Measurements from ENCODE around the gene CEP164.
A peak's percentile ranks its signal among the peaks of the same experiment; 100 is the strongest.

Gene CEP164

DNA sequence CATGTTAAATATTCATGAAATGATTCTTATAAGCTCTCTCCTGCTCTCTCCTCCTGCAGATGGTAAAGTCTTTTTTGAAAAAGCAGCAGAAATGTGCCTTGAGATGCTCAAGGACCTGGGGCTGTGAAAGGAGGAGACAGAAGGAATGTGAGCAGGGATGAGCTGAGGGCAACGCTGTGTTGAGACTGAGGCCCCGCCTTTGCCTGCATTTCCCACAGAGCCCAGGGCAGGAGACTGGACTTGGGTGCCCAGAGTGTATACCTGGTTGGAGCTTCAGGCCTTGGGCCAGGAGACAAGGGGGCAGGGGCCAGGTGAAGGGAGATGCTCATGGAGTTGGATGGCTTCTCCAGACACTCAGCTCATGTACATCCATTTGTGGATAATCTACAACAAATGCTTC lies 39.2 kb downstream of the CEP164 start:
- DNase-seq: no peak

DNA sequence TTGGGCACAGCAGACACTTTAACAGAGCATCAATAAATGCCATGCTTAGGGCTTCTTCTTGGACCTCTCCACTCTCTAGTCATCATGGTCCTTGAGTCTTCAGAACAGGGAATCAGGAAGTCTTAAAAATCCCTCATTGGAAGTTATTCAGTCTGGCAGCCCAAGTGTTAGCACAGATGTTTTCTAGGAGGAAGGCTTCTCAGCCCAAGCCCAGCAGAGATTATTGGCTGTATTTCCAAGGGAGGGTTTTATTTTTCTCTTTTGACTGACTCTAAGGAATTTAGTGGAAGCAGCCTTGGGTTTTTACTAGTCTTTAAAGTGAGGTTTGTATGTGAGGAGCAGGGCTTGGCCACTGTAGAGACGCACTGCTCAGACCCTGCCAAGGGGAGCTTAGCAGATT lies 41.9 kb downstream of the CEP164 start:
- no peak for DNase-seq

DNA sequence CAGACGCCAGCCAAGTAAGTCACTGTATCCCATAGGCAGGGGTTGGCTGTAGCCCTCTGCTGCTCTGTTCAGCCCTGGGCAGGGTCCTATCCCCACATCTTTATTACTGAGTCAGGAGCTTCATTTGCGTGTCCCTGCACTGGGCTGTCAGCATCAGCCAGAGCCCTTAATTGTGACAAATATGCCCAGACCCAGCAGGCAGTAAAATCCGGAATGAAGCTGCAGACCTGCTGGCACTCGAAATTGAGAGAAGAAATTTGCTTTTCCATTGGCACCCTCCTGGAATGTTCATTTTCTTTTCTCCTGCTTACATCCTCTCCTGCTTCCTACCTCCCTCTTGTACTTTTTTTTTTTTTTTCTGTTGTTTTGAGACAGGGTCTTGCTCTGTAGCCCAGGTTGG lies 43.8 kb downstream of the CEP164 start:
- DNase-seq: no peak

DNA sequence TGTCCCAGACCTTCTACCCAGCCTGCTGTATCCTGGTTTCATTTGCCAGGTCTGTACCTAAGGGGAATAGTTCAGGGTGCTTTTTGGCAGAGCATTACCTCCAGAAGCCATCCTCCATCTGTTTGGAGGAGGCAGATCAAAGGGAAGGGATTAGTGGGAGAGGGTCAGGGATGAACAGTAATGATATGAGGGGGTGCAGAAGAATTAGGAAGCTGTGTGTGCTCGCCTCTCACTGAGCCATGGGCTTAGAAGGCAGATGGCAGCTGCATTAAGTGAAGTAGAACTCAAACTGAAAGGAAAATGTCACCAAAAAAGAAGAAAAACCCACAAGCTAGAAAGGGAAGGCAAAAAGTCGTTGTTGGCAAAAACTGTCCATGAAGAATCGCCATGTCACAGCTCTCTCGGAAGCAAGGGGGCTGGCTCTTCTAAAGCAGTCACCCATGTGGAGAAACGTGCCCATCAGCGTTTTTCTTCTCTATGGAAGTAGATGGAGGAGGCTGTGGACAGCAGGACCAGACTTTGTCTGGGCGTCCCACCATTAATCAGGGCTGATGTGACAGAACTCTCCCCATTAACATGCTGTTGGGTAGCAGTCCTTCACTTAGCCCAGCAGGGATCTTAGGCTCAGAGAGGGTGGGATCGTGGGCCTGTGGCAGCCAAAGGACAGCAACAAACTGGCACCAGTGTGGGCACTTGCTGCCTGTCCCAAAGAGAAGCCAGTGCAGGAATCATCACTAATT lies 46.8 kb downstream of the CEP164 start:
- no peak for DNase-seq

DNA sequence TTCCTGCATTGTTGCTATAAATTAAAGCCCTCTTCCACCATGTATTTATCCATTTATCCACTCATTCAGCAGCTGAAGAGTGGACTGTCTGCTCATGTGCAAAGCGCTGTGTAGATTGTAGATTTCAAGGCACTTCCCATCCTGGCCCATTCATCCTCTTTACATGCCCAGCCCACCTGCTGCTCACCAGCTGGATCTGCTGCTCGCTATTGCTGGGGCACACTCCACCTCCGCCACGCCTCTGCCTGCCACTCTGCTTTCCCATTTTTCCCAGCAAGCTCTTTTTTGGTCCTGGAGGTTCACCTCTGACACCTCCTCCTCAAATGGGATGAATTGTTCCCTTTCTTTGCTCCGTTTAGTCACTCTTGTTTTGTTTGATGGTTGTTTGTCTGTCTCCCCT lies 48.3 kb downstream of the CEP164 start:
- no peak for DNase-seq

DNA sequence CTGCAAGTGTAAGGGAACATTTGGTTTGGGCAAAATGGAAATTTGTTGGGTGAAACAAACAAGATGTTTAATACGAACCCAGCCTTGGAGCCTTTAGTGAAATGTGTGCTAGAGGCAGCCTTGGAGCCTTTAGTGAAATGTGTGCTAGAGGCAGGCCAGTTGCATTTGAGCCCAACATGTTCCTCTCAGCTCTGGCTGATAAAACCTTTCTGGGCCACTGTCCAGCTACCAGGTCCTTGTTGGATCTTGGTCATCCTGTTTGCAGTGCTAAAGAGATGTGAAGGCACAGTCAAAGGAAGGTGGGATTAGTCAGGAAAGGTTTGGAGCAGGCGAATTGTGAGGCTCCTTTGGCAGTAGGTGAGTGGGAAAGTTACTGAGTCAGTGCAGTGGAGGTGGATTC lies 48.9 kb downstream of the CEP164 start:
- no peak for DNase-seq

DNA sequence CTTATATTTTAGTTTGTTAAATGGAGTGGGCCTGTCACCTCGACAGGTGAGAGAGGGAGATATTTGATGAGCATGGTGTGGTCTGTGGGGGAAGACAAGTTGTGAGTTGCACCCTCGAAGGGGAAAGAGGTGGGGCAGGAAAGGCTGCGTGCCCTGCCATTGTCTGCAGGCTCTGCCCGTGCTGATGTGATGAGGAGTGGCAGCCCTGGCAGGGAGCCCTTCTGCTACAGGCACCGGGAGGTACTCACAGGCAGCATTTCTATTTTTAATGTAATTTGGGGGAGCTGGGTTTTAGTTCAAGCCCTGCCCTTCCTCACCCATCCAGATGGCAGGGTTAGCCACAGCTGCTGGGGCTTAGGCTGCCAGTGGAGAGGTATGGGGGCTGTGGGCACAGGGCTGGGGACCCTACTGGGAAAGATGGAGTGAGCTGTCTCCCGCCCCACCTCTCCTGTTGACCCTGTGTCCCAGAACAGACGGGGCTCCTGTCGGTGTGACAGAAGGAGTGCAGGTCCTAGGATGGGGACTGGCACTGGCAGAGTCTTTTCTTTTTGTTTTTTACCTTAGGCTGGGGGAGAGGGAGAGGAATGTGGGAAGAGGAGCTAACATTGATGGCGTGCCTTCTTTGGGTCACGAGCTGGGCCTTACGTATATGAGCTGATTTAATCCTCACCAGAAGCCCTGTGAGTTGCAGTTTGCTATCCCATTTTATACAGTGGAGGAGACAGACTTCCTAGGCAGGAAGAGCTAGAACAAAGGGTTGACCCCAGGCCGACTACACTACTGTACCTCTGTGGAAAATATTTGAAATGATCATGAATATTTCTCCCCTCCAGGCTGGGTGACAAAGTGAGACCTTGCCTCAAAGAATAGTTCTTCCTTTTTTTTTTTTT lies 51.6 kb downstream of the CEP164 start:
- no peak for DNase-seq

DNA sequence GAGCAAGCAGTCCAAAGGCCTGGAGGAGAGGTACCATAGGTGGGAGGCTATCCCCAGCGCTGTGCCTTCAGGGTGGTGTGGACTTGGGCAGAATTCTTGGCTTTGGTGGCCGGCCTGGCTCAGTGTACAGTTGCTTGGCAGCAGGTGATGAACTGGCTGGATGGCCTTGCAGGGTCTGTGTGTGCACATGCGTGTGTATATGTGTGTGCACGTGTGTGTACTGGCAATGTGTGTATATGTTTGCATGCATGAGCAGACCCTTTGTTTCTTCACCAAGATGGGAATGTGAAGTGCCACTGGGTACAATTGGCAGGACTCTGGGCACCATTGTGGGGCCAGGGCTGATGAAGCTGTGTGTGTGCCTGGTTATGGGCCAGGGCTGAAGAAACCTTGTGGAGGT lies 53.0 kb downstream of the CEP164 start:
- DNase-seq: no peak

DNA sequence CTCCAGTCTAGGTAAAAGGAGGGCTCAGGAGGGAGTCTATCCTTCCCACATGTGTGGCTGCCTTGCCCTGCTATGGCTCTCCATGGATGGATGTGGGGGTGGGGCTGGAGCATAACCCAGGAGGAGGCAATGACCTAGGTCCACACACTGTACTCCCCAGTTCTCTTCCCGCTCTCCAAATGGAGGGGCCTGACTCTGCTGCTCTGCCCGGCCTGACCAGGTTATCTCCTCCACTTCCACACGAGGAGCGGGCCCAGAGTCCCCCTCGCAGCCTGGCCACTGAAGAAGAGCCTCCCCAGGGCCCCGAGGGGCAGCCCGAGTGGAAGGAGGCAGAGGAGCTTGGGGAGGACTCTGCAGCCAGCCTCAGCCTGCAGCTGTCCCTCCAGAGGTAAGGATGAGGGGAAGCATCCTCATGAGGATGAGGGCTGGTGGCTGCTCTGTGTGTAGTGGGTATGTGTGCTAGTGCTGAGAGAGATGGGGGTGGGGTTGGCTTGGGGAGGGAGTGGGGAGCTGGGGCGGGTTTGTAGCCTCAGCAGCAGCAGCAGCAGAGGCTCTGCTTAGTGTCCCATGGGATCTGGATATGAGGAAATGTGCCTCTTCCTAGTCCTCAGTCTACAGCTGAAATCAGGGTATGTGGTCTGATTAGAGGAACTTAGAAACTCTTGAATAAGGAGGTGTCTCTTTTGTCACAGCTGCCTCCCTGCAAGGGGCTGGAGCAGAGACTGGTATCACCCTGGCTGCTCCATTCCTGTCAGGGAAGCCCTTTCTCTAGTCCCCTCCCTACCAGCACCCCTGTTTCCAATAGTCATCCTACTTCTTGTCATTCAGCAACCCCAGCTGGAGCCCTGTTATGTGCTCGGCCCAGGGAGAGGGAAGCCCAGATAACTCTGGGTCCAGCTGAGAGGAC lies 54.1 kb downstream of the CEP164 start:
- DNase-seq: no peak

DNA sequence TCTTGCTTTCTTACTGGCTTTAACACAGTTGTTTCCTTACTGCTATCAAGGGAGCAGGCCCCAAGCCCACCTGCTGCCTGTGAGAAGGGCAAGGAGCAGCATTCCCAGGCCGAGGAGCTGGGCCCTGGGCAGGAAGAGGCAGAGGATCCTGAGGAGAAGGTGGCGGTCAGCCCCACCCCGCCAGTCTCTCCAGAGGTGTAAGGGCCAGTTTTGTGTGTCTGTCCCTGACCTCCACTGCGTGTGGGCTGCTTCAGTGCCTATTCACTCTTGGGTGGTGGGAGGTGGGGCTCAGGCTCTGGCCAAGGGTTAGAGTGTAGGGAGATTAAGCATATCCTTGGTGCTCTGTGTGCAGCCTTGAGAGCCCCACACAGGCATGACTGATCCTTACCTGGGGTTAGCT lies 55.1 kb downstream of the CEP164 start:
- DNase-seq: no peak

DNA sequence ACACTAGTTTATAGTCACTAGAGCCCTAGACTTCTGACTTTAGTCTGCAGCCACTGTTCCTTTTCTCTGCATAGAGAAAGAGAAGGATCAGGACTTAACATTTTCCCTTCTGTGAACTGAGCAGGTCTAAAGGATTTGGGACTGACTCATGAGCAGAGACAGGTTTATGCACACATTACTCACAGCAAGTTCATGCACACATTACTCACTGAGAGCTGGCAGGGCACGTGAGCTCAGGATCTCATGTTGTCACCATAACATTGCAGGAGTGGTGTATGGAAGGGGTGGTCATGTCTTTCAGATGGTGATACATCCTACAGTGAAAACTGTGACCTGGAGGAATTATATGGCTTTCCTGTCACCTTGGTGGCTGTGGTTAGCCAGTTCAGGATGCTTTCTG lies 56.4 kb downstream of the CEP164 start:
- DNase-seq: peak; percentile 84

DNA sequence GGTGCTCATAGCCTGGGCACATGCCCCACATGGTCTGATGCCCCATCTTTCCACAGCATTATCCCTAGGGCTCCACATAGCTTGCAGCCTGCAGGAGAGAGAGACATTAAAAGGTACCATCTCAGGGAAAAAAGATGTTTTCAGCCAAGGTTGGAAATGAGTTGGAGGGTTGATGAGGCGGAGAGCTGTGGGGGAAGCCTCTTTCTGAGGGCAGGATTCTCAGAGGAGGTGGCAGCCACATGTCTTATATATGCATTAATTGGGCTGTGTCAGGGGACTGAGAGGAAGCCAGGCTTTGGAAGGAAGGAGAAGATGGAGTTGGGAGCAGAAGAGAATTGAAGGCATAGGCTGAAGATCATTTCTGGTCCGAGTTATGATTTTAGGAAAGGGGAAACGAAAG lies 57.8 kb downstream of the CEP164 start:
- DNase-seq: no peak

DNA sequence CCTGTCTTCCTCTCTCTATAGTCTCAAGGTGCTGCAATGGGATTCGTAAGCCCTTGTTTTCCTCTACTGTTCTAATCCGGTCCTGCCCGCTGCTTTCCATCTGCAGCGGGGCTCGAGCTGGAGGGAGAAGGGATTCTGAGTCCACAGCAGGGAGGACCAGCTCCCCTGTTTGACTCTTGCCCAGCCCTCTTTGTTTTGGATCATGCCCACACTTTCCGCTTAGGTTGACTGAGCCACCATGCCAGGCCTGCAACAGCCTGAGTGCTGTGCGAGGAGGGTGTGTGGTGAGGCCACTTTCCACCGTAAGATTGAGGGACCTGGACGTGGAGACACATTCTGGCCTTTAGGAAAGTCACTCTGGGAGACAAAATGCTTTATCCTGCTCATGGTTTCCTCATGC lies 58.3 kb downstream of the CEP164 start:
- no peak for DNase-seq

DNA sequence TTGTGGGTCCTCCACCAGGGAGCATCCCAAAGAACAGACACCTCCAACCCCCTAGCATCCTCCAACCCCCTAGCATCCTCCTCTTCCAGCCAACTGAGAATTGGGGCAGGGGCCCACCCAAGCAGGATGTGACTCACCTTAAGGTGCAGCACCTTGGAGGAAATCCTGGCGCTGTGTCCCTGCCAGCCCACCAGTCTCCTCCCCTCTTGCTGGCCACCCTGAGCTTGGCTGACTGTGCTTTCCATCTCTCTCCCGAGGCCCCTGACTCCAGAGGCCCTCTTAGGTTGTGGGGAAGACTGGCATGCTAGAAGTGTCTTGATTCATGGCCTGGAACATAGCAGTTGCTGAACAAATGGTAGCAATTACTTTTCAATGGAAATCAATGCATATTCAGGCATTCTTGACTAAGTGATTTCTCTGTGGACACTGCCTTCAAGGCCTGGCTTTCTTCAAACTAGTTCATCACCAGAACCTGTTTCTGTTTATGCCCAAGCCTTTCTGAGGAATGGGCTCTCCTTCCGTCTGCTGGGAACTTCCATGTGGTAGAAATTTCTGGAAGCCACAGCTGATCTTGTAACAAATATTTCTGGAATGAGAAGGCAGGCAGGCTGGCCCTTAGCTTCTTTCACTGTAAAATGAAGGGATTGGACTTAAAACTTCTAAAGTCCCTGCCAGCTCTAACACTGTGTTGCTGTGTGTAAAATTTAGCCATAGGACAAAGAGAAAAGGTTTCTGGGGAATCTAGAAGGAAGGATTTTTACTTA lies 60.5 kb downstream of the CEP164 start:
- DNase-seq: peak; percentile 64

DNA sequence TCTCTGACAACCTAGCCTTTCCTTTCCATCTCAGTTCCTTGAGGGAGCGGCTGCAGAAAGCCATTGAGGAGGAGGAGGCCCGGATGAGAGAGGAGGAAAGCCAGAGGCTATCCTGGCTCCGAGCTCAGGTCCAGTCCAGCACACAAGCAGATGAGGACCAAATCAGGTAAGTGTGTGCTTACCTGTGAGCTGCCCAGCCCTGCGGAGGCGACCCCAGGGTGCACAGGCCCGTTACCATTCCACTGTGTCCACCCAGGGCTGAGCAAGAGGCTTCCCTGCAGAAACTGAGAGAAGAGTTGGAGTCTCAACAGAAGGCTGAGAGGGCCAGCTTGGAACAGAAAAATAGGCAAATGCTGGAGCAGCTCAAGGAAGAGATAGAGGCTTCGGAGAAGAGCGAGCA lies 63.1 kb downstream of the CEP164 start:
- no peak for DNase-seq

DNA sequence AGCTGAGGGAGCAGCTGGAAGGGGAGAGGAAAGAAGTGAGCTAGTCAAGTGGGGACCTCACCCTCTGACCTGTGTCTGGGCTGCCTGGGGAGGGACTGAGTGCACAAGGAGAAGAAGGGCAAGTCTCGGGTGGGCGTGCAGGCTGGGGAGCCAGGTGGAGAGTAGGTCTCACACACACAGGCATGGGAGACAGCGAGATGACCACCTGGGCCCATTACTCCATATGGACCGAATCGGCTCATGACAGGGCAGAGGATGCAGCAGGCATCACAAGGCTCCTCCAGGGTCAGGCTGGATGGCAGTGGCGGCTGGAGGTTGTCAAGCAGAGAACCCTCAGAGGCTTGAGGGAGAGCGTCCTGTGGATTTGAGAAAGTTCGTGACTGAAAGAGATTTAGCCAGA lies 63.5 kb downstream of the CEP164 start:
- DNase-seq: no peak

DNA sequence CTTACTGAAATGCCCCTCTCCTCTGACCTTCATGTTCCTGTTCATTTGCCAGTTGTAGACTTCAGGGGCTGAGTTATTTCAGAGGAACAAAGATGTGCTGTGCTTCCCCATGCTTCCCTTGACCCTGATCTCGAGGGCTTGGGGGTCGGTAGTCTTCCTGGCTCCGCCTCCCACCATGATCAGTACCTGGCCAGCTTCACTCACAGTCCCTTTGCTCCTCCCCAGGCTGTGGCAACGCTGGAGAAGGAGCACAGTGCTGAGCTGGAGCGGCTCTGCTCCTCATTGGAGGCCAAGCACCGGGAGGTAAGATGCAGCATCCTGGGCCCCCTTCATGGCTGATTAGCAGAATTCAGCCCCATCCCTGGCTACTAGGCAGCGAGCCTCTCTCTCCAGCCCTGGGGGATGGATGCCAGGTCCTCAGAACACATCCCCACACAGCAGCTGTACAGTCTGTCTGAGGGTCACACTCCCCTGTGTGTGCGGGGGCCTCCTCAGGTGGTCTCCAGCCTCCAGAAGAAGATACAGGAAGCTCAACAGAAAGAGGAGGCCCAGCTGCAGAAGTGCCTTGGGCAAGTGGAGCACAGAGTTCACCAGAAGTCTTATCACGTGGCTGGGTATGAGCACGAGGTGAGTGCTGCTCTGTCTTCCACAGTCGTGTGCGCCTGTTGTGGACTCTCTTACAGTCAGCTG lies 64.5 kb downstream of the CEP164 start:
- DNase-seq: no peak

DNA sequence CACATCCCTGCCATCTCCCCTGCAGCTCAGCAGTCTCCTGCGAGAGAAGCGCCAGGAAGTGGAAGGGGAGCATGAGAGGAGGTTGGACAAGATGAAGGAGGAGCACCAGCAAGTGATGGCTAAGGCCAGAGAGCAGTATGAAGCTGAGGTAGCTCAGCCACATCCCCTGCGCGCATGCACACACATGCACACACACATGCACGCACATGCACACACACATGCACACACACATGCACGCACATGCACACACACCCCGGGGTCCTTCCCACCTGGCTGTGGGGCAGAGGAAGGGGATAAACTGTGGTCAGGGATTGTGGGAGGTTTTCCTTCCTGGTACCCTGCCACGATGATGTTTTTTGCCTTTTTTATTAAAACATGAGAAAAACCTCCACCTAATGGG lies 65.3 kb downstream of the CEP164 start:
- no peak for DNase-seq

DNA sequence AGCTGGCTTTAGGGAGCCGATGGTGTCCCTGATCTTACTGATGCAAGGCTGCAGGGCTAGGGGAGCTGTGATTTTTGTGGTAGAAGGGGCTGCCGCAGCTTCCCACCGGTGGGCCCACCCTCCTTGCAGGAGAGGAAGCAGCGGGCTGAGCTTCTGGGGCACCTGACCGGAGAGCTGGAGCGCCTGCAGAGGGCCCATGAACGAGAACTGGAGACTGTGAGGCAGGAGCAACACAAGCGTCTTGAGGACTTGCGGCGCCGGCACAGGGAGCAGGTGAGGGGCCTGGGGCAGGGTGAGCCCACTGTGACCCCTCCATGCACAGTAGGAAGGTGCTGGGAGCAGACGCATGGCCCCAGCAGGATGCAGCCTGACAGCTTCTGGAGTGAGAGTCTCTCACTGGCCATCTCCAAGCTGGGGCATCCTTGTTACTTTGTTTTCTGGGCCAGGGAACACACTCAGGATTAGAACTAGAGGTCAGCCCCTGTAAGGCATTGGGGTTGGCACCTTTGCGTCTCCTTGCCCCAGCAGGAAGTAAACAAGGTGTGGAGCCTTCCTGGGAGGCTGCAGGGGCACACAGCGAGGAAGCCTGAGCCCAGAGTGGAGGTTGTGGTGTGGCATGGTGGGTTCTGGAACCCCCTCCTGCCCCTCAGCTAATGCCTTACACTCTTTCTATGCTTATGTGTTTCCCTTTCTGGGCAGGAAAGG lies 66.7 kb downstream of the CEP164 start:
- DNase-seq: no peak

DNA sequence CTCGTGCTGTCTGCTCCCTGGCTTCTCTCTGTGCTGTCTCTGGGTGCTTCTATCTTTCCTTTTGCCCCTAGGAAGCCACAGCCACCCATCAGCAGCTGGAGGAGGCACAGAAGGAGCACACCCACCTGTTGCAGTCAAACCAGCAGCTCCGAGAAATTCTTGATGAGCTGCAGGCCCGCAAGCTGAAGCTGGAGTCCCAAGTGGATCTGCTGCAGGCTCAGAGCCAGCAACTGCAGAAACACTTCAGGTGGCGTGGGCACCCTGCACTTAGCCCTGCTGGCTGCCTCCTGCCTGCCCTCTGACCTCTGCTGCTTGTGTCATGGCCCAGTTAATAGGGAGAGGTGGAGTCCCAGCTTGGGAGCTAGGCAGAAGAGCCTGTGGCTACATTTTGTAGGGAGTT lies 67.8 kb downstream of the CEP164 start:
- DNase-seq: no peak

DNA sequence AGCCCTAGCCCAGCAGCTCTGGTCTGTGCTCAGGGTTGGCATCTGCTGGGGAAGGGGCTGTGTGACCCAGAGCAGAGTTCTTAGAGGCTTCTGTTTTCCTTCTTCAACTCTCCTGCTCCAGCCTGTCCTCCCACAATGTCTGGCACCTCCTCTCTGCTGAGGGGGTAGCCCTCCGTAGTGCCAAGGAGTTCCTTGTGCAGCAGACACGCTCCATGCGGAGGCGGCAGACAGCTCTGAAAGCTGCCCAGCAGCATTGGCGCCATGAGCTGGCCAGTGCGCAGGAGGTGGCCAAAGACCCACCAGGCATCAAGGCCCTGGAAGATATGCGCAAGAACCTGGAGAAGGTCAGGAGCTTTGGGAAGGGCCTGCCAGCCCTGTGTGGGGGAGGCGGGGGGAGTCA lies 69.3 kb downstream of the CEP164 start:
- DNase-seq: no peak
